SK-N-SH (cell line): ENCODE data around the gene LPP.

Experiments
- FOSL2 ChIP-seq: IDR thresholded peaks from 2 replicates; pipeline ENCODE4 v1.4.0; 2012; ENCODE audit warnings: low read depth, mild to moderate bottlenecking, moderate library complexity, borderline replicate concordance
- RCOR1 ChIP-seq: fragments of 150-350 bp; IDR thresholded peaks from 2 replicates; pipeline ENCODE4 v1.6.1; 2017; ENCODE audit warnings: antibody characterized with exemption, low read length
- TF ChIP-seq, protein P1 (sequence below): IDR thresholded peaks from 2 replicates; pipeline ENCODE4; 2012
- TF ChIP-seq, protein P2 (sequence below): fragments of 200-600 bp; sonication (generic); IDR thresholded peaks from 2 replicates; pipeline ENCODE4 v1.6.1; 2017; ENCODE audit warnings: antibody characterized with exemption, mild to moderate bottlenecking, moderate library complexity

DNA sequence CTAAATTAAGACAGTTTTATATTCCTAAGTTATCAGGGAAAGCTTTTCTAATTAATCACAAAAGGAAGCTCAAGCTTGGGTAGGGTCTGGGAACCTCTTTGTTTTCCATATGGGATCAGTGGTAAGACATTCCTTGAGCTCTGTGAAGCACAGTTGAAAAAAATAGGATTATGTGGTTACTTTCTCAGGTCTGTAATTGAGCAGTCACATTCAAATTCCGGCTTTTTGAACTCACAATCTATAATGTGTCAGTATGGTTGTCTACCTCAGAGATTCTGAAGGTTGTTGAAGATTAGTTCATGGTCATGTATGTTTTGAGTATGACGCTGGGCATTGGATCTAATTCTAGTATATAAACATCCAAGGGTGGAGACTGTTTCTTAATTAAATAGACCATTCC is 364.5 kb downstream of the LPP start:
- TF ChIP-seq, protein P1, sequence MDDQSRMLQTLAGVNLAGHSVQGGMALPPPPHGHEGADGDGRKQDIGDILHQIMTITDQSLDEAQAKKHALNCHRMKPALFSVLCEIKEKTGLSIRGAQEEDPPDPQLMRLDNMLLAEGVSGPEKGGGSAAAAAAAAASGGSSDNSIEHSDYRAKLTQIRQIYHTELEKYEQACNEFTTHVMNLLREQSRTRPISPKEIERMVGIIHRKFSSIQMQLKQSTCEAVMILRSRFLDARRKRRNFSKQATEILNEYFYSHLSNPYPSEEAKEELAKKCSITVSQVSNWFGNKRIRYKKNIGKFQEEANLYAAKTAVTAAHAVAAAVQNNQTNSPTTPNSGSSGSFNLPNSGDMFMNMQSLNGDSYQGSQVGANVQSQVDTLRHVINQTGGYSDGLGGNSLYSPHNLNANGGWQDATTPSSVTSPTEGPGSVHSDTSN, result no peak
- TF ChIP-seq, protein P2, sequence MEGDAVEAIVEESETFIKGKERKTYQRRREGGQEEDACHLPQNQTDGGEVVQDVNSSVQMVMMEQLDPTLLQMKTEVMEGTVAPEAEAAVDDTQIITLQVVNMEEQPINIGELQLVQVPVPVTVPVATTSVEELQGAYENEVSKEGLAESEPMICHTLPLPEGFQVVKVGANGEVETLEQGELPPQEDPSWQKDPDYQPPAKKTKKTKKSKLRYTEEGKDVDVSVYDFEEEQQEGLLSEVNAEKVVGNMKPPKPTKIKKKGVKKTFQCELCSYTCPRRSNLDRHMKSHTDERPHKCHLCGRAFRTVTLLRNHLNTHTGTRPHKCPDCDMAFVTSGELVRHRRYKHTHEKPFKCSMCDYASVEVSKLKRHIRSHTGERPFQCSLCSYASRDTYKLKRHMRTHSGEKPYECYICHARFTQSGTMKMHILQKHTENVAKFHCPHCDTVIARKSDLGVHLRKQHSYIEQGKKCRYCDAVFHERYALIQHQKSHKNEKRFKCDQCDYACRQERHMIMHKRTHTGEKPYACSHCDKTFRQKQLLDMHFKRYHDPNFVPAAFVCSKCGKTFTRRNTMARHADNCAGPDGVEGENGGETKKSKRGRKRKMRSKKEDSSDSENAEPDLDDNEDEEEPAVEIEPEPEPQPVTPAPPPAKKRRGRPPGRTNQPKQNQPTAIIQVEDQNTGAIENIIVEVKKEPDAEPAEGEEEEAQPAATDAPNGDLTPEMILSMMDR, result no peak
- TF ChIP-seq FOSL2 (no peak), RCOR1 (no peak)
